HG03139 (cell line): ENCODE measurements around the gene CCDC169.

ENCODE experiments used
- ATAC-seq: cut with Tn5 transposase; IDR thresholded peaks from one replicate; pipeline ENCODE4 v1.9.1; 2021; ENCODE audit not compliant: unreplicated experiment

The CCDC169 gene

GRCh38 chr13:36244990-36245389, 52.6 kb downstream of the CCDC169 start:
- no peak for ATAC-seq

GRCh38 chr13:36244073-36244472, 53.5 kb downstream of the CCDC169 start:
- ATAC-seq: no peak

GRCh38 chr13:36242761-36243160, 54.9 kb downstream of the CCDC169 start:
- ATAC-seq: no peak

GRCh38 chr13:36231236-36231635, 66.4 kb downstream of the CCDC169 start:
- no peak for ATAC-seq

- no peak for ATAC-seq
Measured at GRCh38 chr13:36224730-36225129, 72.9 kb downstream of the CCDC169 start.

- no peak for ATAC-seq
Measured at GRCh38 chr13:36219883-36220282, 77.7 kb downstream of the CCDC169 start.

- ATAC-seq: no peak
Measured at GRCh38 chr13:36217456-36217855, 80.2 kb downstream of the CCDC169 start.

GRCh38 chr13:36214163-36214921, 83.3 kb downstream of the CCDC169 start, which contains the start of gene SOHLH2:
Gene SOHLH2 (minus strand): TSS chr13:36214556. CDS start chr13:36214526, 30 bp downstream.
- ATAC-seq: no peak

GRCh38 chr13:36212789-36213188, 84.8 kb downstream of the CCDC169 start:
- ATAC-seq: no peak

- ATAC-seq: no peak
Measured at GRCh38 chr13:36211567-36211966, 86.0 kb downstream of the CCDC169 start.

GRCh38 chr13:36210738-36211137, 86.9 kb downstream of the CCDC169 start:
- no peak for ATAC-seq

- ATAC-seq: no peak
Measured at GRCh38 chr13:36207672-36208071, 89.9 kb downstream of the CCDC169 start.

GRCh38 chr13:36193151-36193855, 104.3 kb downstream of the CCDC169 start:
- ATAC-seq: no peak

GRCh38 chr13:36192166-36192565, 105.4 kb downstream of the CCDC169 start:
- no peak for ATAC-seq

- no peak for ATAC-seq
Measured at GRCh38 chr13:36190771-36191170, 106.8 kb downstream of the CCDC169 start.

- ATAC-seq: no peak
Measured at GRCh38 chr13:36188441-36188840, 109.2 kb downstream of the CCDC169 start.

- no peak for ATAC-seq
Measured at GRCh38 chr13:36183901-36184300, 113.7 kb downstream of the CCDC169 start.
